GM19043 (cell line): ENCODE data around the gene UBASH3B.
"Not testable (repeated sequence)": the region's sequence is repeated elsewhere in the genome, so short reads cannot be mapped to it uniquely, and the experiment has no call there.

Source experiments
- ATAC-seq: cut with Tn5 transposase; IDR thresholded peaks from one replicate; pipeline ENCODE4 v1.9.1; 2021; ENCODE audit warnings: low read depth; ENCODE audit not compliant: unreplicated experiment

Gene UBASH3B

GRCh38 chr11:122833846-122834464 lies 178.4 kb downstream of the UBASH3B start:
- ATAC-seq: no peak

DNA sequence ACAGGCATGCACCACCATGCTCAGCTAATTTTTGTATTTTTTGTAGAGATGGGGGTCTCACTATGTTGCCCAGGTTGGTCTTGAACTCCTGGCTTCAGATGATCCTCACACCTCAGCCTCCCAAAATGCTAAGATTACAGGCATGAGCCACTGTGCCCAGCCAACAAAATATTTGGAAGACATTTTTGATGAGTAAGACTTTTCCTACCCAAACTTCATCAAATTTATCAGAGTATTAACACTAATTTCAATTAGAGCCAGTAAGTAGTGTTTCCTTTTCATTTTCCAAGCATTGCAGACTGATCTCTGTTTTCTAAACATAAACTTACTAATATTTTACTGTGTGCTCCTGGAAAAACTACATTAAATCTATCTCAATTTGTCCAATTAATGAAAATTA lies 181.4 kb downstream of the UBASH3B start:
- no peak for ATAC-seq

DNA sequence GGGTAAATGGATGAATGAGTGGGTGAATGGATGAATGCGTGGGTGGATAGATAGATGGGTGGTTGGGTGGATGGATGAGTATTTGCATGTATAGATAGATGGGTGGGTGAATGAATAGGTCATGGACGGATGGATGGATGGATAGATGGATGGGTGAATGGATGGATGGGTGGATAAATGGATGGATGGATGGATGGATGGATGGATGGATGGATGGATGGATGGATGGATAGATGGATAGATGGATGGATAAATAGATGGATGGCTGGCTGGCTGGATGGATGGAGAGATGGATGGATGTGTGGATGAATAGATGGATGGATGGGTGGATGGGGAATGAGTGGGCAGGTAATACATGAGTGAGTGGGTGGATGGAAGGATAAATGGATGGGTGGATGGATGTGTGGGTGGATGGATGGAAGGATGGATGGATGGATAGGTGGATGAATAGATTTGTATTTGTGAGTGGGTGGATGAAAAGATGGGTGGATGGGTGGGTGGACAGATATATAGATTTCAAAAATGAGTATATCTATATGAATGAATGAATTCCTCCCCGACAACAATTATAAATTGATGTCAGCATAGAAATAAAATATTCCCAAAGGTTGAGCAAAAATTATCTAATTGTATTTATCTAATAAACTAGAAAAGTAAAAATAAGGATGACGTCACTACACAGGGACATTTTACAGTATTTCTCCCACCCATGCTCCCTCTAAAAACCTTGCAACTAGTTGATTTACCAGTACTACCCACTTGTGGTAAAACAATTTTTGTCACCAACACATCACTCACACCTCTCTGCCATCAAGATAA lies 182.2 kb downstream of the UBASH3B start:
- ATAC-seq: no peak

DNA sequence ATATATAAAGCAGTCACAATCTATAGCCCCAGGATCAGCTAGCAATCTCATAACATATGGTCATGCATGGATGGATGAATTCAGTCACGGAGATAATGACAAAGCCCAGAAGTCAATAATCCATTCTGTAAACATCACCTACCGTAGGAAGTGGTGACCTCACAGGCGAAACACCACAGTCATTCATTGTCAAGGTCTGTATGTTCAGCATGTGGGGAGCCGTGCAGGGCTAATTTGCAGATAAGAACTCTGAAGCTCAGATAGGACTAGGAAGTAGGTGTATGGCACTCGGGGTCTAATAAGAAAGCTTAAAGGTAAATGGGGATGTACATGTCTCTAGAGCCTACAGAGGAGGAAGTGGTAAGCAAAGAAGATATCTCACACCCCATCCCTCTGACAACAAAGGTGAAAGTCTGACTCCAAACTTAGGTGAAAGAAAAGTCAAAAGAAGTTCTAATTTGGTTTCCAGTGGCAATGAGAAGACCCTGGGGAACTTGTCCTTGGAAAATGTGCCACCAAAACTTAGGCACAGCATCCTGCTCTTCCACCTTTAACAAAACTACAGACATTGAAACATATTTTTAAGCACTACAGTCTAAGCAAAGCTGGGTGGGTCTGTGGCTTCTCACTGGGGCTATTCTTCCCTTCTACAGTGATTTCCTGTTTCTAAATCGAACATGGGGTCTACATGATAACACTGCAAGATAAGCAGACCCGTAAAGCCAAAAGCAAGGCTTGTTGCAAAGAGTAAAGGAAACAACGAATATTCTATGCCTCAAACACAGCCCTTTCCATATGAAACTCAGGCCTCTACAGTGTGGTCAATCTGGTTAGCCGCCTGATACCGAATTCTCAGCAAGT lies 188.0 kb downstream of the UBASH3B start:
- ATAC-seq: peak; percentile 81

- no peak for ATAC-seq
These were observed 191.9 kb downstream of the UBASH3B start for GRCh38 chr11:122847466-122847865.

DNA sequence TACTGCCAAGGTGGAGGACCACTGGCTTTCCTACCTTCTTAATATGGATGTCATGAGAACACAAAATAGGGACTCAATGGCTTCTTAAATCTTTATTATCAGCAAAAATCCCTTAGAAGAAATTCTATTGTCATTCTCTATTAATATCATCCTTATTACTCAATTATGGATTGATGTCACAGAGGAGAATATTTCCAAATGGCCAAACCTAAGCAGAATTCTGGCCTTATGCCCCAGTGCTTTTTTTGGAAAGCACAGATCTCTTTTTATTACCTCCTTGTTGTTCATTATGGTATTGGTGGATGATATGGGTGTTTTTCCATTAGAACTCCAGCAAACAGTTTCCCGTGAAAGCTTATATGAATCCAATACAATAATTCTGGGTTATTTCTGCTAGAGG lies 192.7 kb downstream of the UBASH3B start:
- no peak for ATAC-seq

GRCh38 chr11:122850076-122850631 lies 194.6 kb downstream of the UBASH3B start:
- ATAC-seq: no peak

- ATAC-seq: peak; percentile 56
These were observed 195.9 kb downstream of the UBASH3B start for GRCh38 chr11:122851366-122851966.

- ATAC-seq: no peak
These were observed 196.7 kb downstream of the UBASH3B start for GRCh38 chr11:122852074-122852795.

DNA sequence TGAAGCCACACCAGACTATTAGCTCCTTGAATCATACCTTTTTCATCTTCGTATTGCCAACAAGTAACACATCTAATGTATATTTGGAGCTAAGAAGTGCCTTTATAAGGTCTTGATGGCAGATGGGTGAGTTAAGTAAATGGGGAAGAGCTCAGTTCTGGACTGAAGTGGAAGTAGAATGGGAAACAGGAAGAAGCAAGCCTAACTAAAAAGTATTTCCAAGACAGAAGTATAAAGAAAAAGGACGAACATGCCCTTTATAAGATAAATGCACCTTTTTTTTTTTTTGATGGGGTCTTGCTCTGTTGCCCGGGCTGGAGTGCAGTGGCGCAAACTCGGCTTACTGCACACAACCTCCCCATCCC lies 197.3 kb downstream of the UBASH3B start:
- ATAC-seq: no peak

DNA sequence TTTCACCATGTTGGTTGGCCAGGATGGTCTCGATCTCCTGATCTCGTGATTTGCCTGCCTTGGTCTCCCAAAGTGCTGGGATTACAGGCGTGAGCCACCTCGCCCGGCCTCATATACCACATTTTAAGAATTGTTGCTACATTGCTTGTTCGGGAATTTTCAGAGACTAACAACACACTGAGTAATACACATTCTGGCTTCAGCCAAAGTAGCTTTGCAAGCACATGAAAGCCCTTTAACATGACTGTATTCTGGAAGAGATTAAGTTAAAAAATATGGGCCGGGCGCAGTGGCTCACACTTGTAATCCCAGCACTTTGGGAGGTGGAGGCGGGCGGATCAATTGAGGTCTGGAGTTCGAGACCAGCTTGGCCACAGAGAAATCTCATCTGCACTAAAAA lies 197.7 kb downstream of the UBASH3B start:
- no peak for ATAC-seq

GRCh38 chr11:122853971-122854446 lies 198.5 kb downstream of the UBASH3B start:
- no peak for ATAC-seq

GRCh38 chr11:122861631-122862030 lies 206.1 kb downstream of the UBASH3B start:
- ATAC-seq: no peak

DNA sequence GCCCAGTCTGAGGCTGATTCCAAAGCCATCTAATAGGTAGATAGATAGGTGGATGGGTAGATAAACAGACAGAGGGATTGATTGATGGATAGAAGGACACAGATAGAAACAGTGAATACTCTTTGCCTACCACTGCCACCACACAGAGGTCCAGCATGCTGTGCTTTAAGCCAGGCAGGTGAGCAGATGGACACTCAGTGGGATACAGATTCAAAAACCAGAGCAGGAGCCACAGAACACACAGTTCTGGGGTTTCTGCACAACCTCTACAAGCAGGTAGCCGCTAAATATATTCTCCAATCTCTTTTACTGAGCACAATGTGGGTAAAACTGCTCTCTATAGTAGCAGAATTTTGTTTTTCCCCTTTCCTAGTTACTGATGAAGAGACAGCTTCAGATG lies 206.6 kb downstream of the UBASH3B start:
- no peak for ATAC-seq

- not testable (repeated sequence) for ATAC-seq
These were observed 207.6 kb downstream of the UBASH3B start for GRCh38 chr11:122863154-122863553.

DNA sequence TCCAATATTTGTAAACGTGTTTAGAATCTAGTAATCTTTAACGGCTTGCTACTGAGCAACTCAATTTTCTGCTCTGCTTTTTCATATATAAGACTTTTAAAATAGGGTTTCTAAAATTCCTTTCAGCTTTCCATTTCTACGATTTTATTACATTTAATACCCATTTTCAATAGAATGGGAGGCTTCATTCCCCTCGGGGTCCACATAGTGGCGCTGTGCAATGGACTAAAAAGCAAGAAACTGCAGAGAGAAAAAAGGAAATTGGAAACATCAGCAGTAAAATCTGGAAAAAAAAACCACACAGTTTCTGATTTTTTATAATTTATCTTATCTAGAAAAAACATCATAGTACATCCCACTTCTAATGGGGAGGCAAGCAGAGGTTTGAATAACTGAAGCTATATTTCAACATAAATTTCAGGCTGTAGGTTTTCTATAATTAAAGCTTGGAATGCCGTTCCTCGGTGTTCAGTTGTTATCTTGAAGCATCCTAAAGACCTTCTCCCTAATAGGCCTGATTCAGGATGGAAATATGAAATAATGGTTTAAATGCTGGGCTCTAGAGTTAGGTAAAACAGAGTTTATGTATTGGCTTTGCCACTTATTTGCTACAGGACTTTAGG lies 208.3 kb downstream of the UBASH3B start:
- ATAC-seq: no peak
